DND-41 (cell line): ENCODE results near the gene STAC2.

Experiments
- ATAC-seq: fragments of 200-7000 bp; cut with Tn5 transposase; 3 replicates; pipeline ENCODE4 v1.9.1; 2021; ENCODE audit warnings: low read depth; ENCODE audit not compliant: insufficient read depth
- DNase-seq: peaks from one replicate; pipeline ENCODE4 v3.0.0-alpha.2; 2020
- H2AFZ ChIP-seq: 2 replicates; pipeline ENCODE4 v1.6.0; 2012; ENCODE audit warnings: low read depth, low read length
- H3K27ac ChIP-seq: 2 replicates; pipeline ENCODE4 v1.5.1; 2012; ENCODE audit warnings: low read length, inconsistent platforms
- H3K27me3 ChIP-seq: fragments of 200-600 bp; sonication (generic); 2 replicates; pipeline ENCODE4 v1.6.0; 2012; ENCODE audit warnings: low read length, mild to moderate bottlenecking, inconsistent platforms; ENCODE audit not compliant: insufficient read depth, poor library complexity
- H3K36me3 ChIP-seq: 2 replicates; pipeline ENCODE4 v1.5.1; 2012; ENCODE audit warnings: low read length, inconsistent platforms; ENCODE audit not compliant: insufficient read depth
- H3K4me1 ChIP-seq: 2 replicates; pipeline ENCODE4 v1.5.1; 2012; ENCODE audit warnings: mild to moderate bottlenecking, low read length; ENCODE audit not compliant: insufficient read depth
- H3K4me2 ChIP-seq: 2 replicates; pipeline ENCODE4 v1.6.0; 2012; ENCODE audit warnings: mild to moderate bottlenecking, moderate library complexity, low read length, inconsistent platforms; ENCODE audit not compliant: insufficient read depth
- H3K4me3 ChIP-seq, 2 experiments: fragments of 200-600 bp in 1 of 2; shearing (Covaris generic) in 1 of 2; 2 replicates each; pipeline ENCODE4 v1.5.1; 2012 to 2016; ENCODE audit warnings: inconsistent platforms in 2 of 2, low read length in 2 of 2, mild to moderate bottlenecking in 2 of 2, low read depth in 1 of 2, moderate library complexity in 1 of 2
- H3K79me2 ChIP-seq: 2 replicates; pipeline ENCODE4 v1.6.0; 2012; ENCODE audit warnings: low read length, inconsistent platforms; ENCODE audit not compliant: insufficient read depth
- H3K9ac ChIP-seq: 2 replicates; pipeline ENCODE4 v1.6.0; 2012; ENCODE audit warnings: low read depth, mild to moderate bottlenecking, inconsistent platforms, low read length, moderate library complexity
- H3K9me3 ChIP-seq: 2 replicates; pipeline ENCODE4 v1.5.1; 2012; ENCODE audit warnings: low read length, moderate library complexity, mild to moderate bottlenecking, inconsistent platforms; ENCODE audit not compliant: insufficient read depth, severe bottlenecking
- H4K20me1 ChIP-seq: 2 replicates; pipeline ENCODE4 v1.6.0; 2012; ENCODE audit warnings: low read length; ENCODE audit not compliant: insufficient read depth
- EZH2 ChIP-seq: IDR thresholded peaks from 3 replicates; pipeline ENCODE4 v1.6.1; 2012; ENCODE audit warnings: borderline replicate concordance, low read depth, mild to moderate bottlenecking, moderate library complexity, low read length, inconsistent platforms; ENCODE audit not compliant: severe bottlenecking
- TF ChIP-seq, protein P1 (sequence below): IDR thresholded peaks from 2 replicates; pipeline ENCODE4 v1.5.1; 2012; ENCODE audit warnings: borderline replicate concordance, low read length, moderate library complexity, mild to moderate bottlenecking; ENCODE audit not compliant: poor library complexity, severe bottlenecking; ENCODE audit errors: extremely low read depth

The STAC2 gene, protein sequence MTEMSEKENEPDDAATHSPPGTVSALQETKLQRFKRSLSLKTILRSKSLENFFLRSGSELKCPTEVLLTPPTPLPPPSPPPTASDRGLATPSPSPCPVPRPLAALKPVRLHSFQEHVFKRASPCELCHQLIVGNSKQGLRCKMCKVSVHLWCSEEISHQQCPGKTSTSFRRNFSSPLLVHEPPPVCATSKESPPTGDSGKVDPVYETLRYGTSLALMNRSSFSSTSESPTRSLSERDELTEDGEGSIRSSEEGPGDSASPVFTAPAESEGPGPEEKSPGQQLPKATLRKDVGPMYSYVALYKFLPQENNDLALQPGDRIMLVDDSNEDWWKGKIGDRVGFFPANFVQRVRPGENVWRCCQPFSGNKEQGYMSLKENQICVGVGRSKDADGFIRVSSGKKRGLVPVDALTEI

DNA sequence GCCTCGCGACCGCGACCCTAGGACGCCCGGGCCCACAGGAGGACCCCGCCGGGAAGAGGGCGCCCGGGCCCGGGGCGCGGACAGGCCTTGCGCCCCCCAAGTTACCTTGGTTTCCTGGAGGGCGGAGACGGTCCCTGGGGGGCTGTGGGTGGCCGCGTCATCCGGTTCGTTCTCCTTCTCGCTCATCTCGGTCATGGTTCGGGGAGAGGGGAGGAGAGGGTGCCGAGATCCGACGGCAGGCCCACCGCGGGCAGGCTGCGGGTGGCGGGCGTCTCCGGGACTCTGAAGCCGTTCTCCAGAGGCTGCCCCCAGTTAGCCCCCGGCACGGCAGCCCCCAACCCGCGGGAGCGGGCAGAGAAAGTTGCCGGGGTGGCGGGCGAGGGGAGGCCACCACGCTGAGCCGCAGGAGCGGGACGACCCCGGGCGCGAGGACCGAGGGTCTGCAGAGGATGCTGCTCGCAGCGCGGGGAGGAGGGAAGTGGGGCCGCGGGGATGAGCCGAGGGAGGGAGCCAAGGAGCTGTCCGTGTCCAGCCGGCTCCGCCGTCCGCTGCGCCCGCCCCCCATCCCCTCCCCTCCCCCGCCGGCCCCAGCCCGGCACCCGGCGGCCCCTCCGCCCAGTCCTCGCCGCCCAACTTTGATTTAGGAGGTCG lies at the start of gene STAC2:
Gene STAC2, minus strand, starts transcription at position 638 of the 651 bp plus-strand sequence. Its CDS starts 443 bp downstream, at position 195.
- Histone ChIP-seq H3K9me3 (no peaks in the 10 kb centered on the region), H3K4me2 (no peak within 1 kb of the TSS), H3K27me3 (no peaks in the 10 kb centered on the region), H3K79me2 (no peaks in the 10 kb centered on the region), H3K36me3 (no peaks in the 10 kb centered on the region), H3K27ac (no peak within 1 kb of the TSS), H2AFZ (no peak within 1 kb of the TSS), H4K20me1 (0 out of 2 replicates have a peak, but pooled peaks cover 6% of the 10 kb centered on the region), H3K4me3 (no peak within 1 kb of the TSS), H3K9ac (no peak within 1 kb of the TSS), H3K4me1 (no peaks in the 10 kb centered on the region)
- DNase-seq (no peak), ATAC-seq (no peak)
- no peak for TF ChIP-seq EZH2
- TF ChIP-seq, protein P1, sequence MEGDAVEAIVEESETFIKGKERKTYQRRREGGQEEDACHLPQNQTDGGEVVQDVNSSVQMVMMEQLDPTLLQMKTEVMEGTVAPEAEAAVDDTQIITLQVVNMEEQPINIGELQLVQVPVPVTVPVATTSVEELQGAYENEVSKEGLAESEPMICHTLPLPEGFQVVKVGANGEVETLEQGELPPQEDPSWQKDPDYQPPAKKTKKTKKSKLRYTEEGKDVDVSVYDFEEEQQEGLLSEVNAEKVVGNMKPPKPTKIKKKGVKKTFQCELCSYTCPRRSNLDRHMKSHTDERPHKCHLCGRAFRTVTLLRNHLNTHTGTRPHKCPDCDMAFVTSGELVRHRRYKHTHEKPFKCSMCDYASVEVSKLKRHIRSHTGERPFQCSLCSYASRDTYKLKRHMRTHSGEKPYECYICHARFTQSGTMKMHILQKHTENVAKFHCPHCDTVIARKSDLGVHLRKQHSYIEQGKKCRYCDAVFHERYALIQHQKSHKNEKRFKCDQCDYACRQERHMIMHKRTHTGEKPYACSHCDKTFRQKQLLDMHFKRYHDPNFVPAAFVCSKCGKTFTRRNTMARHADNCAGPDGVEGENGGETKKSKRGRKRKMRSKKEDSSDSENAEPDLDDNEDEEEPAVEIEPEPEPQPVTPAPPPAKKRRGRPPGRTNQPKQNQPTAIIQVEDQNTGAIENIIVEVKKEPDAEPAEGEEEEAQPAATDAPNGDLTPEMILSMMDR, result no peak

GRCh38 chr17:39271546-39271945 lies 45.8 kb upstream of the STAC2 start:
- Histone ChIP-seq H3K9me3 (no peaks in the 10 kb centered on the region), H3K27me3 (no peaks in the 10 kb centered on the region), H3K4me2 (no peak overlapping the region), H2AFZ (no peak overlapping the region), H3K27ac (no peak overlapping the region), H3K9ac (no peak overlapping the region), H3K4me3 (no peak overlapping the region), H3K79me2 (no peaks in the 10 kb centered on the region), H4K20me1 (no peaks in the 10 kb centered on the region), H3K4me1 (no peaks in the 10 kb centered on the region), H3K36me3 (peaks cover 19% of the 10 kb centered on the region)
- DNase-seq, result no peak
- ATAC-seq, result no peak
- no peak for TF ChIP-seq EZH2
- TF ChIP-seq, protein P1, result no peak

- Histone ChIP-seq H3K4me3 (no peak overlapping the region), H3K27ac (no peak overlapping the region), H3K27me3 (no peaks in the 10 kb centered on the region), H3K36me3 (peaks cover 19% of the 10 kb centered on the region), H3K79me2 (no peaks in the 10 kb centered on the region), H3K9ac (no peak overlapping the region), H3K4me1 (no peaks in the 10 kb centered on the region), H3K9me3 (no peaks in the 10 kb centered on the region), H3K4me2 (no peak overlapping the region), H4K20me1 (no peaks in the 10 kb centered on the region), H2AFZ (no peak overlapping the region)
- DNase-seq (no peak), ATAC-seq (no peak)
- TF ChIP-seq, protein P1, result peak; percentile 44
- no peak for TF ChIP-seq EZH2
Measured at GRCh38 chr17:39270923-39271322, 45.2 kb upstream of the STAC2 start.
